Spleen (tissue), 7 donors: ENCODE data around the gene MYLK2.

Experiments used
- CTCF ChIP-seq, 11 experiments: fragments of 200-600 bp in 7 of 11; fragments of 450-650 bp in 4 of 11; sonication (generic) in 4 of 11; IDR thresholded peaks in 8 of 11; conservative IDR thresholded peaks in 3 of 11; 1 replicate in 7 of 11; 2 replicates in 4 of 11; pipeline versions ENCODE4 v1.4.0 to v1.8.0; 2016 to 2021; ENCODE audit warnings: antibody characterized with exemption in 11 of 11, inconsistent platforms in 4 of 11, mild to moderate bottlenecking in 1 of 11
- POLR2A ChIP-seq, 3 donors: fragments of 450-650 bp; IDR thresholded peaks; one replicate each; pipeline ENCODE4 v1.5.1; 2017; ENCODE audit warnings: antibody characterized with exemption in 3 of 3, mild to moderate bottlenecking in 1 of 3
- POLR2AphosphoS5 ChIP-seq, 3 donors: sonication (generic); formaldehyde crosslinking; IDR thresholded peaks; one replicate each; pipeline ENCODE4 v1.5.1; 2017; ENCODE audit warnings: antibody characterized with exemption in 3 of 3
- donor health status: DM: no; HTN: no; CAD: no; lungs with moderate emphysema.
- donor health status: DM: no; HTN: no; CAD: no.
- donor health status: DM: no; HTN: no; CAD: no.

GRCh38 chr20:31848088-31848999 is 29.2 kb downstream of the MYLK2 start:
- no peak for TF ChIP-seq POLR2A (IDR thresholded peaks at IDR 0.05)
- TF ChIP-seq CTCF (IDR thresholded peaks at IDR 0.05 in 8 of 11, conservative IDR thresholded peaks at IDR 0.05 in 3 of 11), result no peak
- TF ChIP-seq POLR2AphosphoS5 (IDR thresholded peaks at IDR 0.05), result no peak
